Thyroid gland (tissue), 4 donors: ENCODE data around the gene IKZF2.

Experiments
- CTCF ChIP-seq, 6 experiments: fragments of 200-600 bp in 3 of 6; fragments of 450-650 bp in 3 of 6; sonication (generic) in 3 of 6; IDR thresholded peaks; one replicate each; pipeline ENCODE4 v1.5.1; 2016 to 2019; ENCODE audit warnings: antibody characterized with exemption in 6 of 6, mild to moderate bottlenecking in 2 of 6, inconsistent platforms in 1 of 6, moderate library complexity in 1 of 6
- POLR2A ChIP-seq, 2 donors: fragments of 450-650 bp; IDR thresholded peaks; one replicate each; pipeline ENCODE4 v1.6.1; 2017; ENCODE audit warnings: antibody characterized with exemption in 2 of 2, mild to moderate bottlenecking in 2 of 2, moderate library complexity in 1 of 2

GRCh38 chr2:212975333-212975732 is 176.1 kb downstream of the IKZF2 start:
- TF ChIP-seq CTCF (IDR thresholded peaks at IDR 0.05): no peak
- no peak for TF ChIP-seq POLR2A (IDR thresholded peaks at IDR 0.05)
